GM23338 (cell line): ENCODE measurements around the gene BPIFA2. TPM values are rescaled to one million over a fixed set of nuclear protein-coding genes. Genes with fewer than 3 reads are reported as not detected.

Experiments used
- ATAC-seq: fragments of 200-7000 bp; cut with Tn5 transposase; 3 replicates; pipeline ENCODE4 v1.9.1; 2020
- DNase-seq: peaks from one replicate; pipeline ENCODE4 v3.0.0-alpha.2; 2015; ENCODE audit warnings: low spot score
- H2AFZ ChIP-seq: fragments of 200-600 bp; sonication (generic); 2 replicates; pipeline ENCODE4 v1.8.0; 2016; ENCODE audit warnings: antibody characterized with exemption, mild to moderate bottlenecking, moderate library complexity
- H3F3A ChIP-seq: fragments of 200-600 bp; sonication (generic); replicated peaks from 2 replicates; pipeline ENCODE4 v1.8.0; 2017; ENCODE audit warnings: antibody characterized with exemption, mixed run types, low read depth
- H3K27ac ChIP-seq: fragments of 200-600 bp; sonication (generic); 2 replicates; pipeline ENCODE4 v1.6.1; 2016; ENCODE audit warnings: low read depth
- H3K27me3 ChIP-seq: fragments of 200-600 bp; sonication (generic); 2 replicates; pipeline ENCODE4 v1.8.0; 2016; ENCODE audit warnings: mild to moderate bottlenecking, mixed run types, moderate library complexity; ENCODE audit not compliant: insufficient read depth
- H3K36me3 ChIP-seq: fragments of 200-600 bp; sonication (generic); 2 replicates; pipeline ENCODE4 v1.8.0; 2016; ENCODE audit warnings: mild to moderate bottlenecking; ENCODE audit not compliant: insufficient read depth
- H3K4me1 ChIP-seq: fragments of 200-600 bp; sonication (generic); 2 replicates; pipeline ENCODE4 v1.8.0; 2016; ENCODE audit warnings: mild to moderate bottlenecking, moderate library complexity; ENCODE audit not compliant: insufficient read depth
- H3K4me2 ChIP-seq: fragments of 200-600 bp; sonication (generic); 2 replicates; pipeline ENCODE4 v1.7.1; 2017; ENCODE audit warnings: mixed run types
- H3K4me3 ChIP-seq: fragments of 200-600 bp; sonication (generic); 2 replicates; pipeline ENCODE4 v1.6.1; 2016; ENCODE audit warnings: mixed run types
- H3K79me2 ChIP-seq: fragments of 200-600 bp; sonication (generic); replicated peaks from 2 replicates; pipeline ENCODE4 v1.8.0; 2017; ENCODE audit warnings: mild to moderate bottlenecking; ENCODE audit not compliant: insufficient read depth
- H3K9me2 ChIP-seq: fragments of 200-600 bp; sonication (generic); 2 replicates; pipeline ENCODE4 v1.8.0; 2017; ENCODE audit not compliant: insufficient read depth
- H4K20me1 ChIP-seq: fragments of 200-600 bp; sonication (generic); replicated peaks from 2 replicates; pipeline ENCODE4 v1.8.0; 2017; ENCODE audit warnings: mild to moderate bottlenecking; ENCODE audit not compliant: insufficient read depth
- H3K27ac Mint-ChIP-seq: 2 replicates; pipeline ENCODE4 v1.8.0; 2020; ENCODE audit warnings: inconsistent platforms, mild to moderate bottlenecking, moderate library complexity, mixed read lengths
- H3K27me3 Mint-ChIP-seq: 3 replicates; pipeline ENCODE4 v1.8.0; 2022; ENCODE audit warnings: low read depth, mild to moderate bottlenecking, moderate library complexity, mixed read lengths, inconsistent platforms; ENCODE audit not compliant: insufficient read depth, poor library complexity
- H3K36me3 Mint-ChIP-seq: 3 replicates; pipeline ENCODE4 v1.8.0; 2021; ENCODE audit warnings: low read depth, mild to moderate bottlenecking, inconsistent platforms, moderate library complexity, mixed read lengths
- H3K4me1 Mint-ChIP-seq: 3 replicates; pipeline ENCODE4 v1.8.0; 2020; ENCODE audit warnings: mild to moderate bottlenecking, inconsistent platforms, mixed read lengths
- H3K4me3 Mint-ChIP-seq: 3 replicates; pipeline ENCODE4 v1.8.0; 2021; ENCODE audit warnings: moderate library complexity, mild to moderate bottlenecking, inconsistent platforms, mixed read lengths
- H3K9me3 Mint-ChIP-seq: 3 replicates; pipeline ENCODE4 v1.8.0; 2020; ENCODE audit warnings: moderate library complexity, mild to moderate bottlenecking, inconsistent platforms, mixed read lengths
- CREB1 ChIP-seq: fragments of 250-450 bp; sonication (Bioruptor Pico); IDR thresholded peaks from 2 replicates; pipeline ENCODE4 v1.5.0; 2020; ENCODE audit warnings: low read depth, mild to moderate bottlenecking, moderate library complexity
- CTCF ChIP-seq, 2 experiments: fragments of 200-600 bp in 1 of 2; sonication (generic) in 1 of 2; conservative IDR thresholded peaks; 2 replicates each; pipeline versions ENCODE4 v1.5.1 to v1.6.1; 2016 to 2017; ENCODE audit warnings: antibody characterized with exemption in 2 of 2, low read depth in 2 of 2, mild to moderate bottlenecking in 2 of 2, moderate library complexity in 1 of 2
- ETS1 ChIP-seq: IDR thresholded peaks from 2 replicates; pipeline ENCODE4 v1.6.1; 2016; ENCODE audit warnings: antibody characterized with exemption
- EZH2 ChIP-seq: fragments of 200-600 bp; sonication (generic); IDR thresholded peaks from one replicate; pipeline ENCODE4 v1.8.0; 2017; ENCODE audit warnings: antibody characterized with exemption, mild to moderate bottlenecking, low read depth; ENCODE audit not compliant: unreplicated experiment
- EZH2phosphoT487 ChIP-seq: fragments of 200-600 bp; sonication (generic); IDR thresholded peaks from one replicate; pipeline ENCODE4 v1.8.1; 2018; ENCODE audit warnings: antibody characterized with exemption; ENCODE audit not compliant: unreplicated experiment
- JUNB ChIP-seq: IDR thresholded peaks from one replicate; pipeline ENCODE4 v1.6.1; 2016; ENCODE audit warnings: antibody characterized with exemption; ENCODE audit not compliant: unreplicated experiment
- NANOG ChIP-seq: IDR thresholded peaks from 2 replicates; pipeline ENCODE4 v1.6.1; 2016; ENCODE audit warnings: antibody characterized with exemption, borderline replicate concordance
- POLR2AphosphoS5 ChIP-seq: IDR thresholded peaks from 2 replicates; pipeline ENCODE4 v1.6.1; 2016; ENCODE audit warnings: antibody characterized with exemption, low read depth
- REST ChIP-seq: IDR thresholded peaks from one replicate; pipeline ENCODE4 v1.6.1; 2018; ENCODE audit warnings: antibody characterized with exemption; ENCODE audit not compliant: unreplicated experiment
- STAT1 ChIP-seq: IDR thresholded peaks from one replicate; pipeline ENCODE4 v1.6.1; 2016; ENCODE audit warnings: antibody characterized with exemption; ENCODE audit not compliant: unreplicated experiment
- ZNF114 ChIP-seq: fragments of 250-450 bp; sonication (Bioruptor Pico); IDR thresholded peaks from 2 replicates; pipeline ENCODE4 v1.5.0; 2020; ENCODE audit warnings: mild to moderate bottlenecking, moderate library complexity
- ZNF331 ChIP-seq: fragments of 250-450 bp; sonication (Bioruptor Pico); IDR thresholded peaks from 2 replicates; pipeline ENCODE4 v1.5.0; 2020; ENCODE audit warnings: low read depth, mild to moderate bottlenecking, moderate library complexity
- ZNF462 ChIP-seq: fragments of 250-450 bp; sonication (Bioruptor Pico); IDR thresholded peaks from 2 replicates; pipeline ENCODE4 v1.5.0; 2020; ENCODE audit warnings: mild to moderate bottlenecking, moderate library complexity
- polyA plus RNA-seq: library from polyadenylated mRNA; unstranded; fragments of >200 nt; fragmentation: Nextera tagmentation; extraction: Ambion mirVana; gene quantifications from 2 replicates; pipeline ENCODE4 v1.2.1, GENCODE V29; 2016
- total RNA-seq: library from RNA; depleted of rRNA; stranded (reverse); fragments of >200 nt; shearing (Covaris generic); gene quantifications from 2 replicates; pipeline ENCODE4 v1.2.3, GENCODE V29; 2014

The BPIFA2 gene
- total and polyA plus RNA-seq, 2 experiments from 2014 or later = not detected

GRCh38 chr20:33224399-33224798 lies 56.4 kb downstream of the BPIFA2 start:
- Histone ChIP-seq H4K20me1 (no peaks in the 10 kb centered on the region), H3K4me1 (no peaks in the 10 kb centered on the region), H3K27ac (no peak overlapping the region), H3K79me2 (no peaks in the 10 kb centered on the region), H3K4me2 (no peak overlapping the region), H3F3A (no peaks in the 10 kb centered on the region), H3K27me3 (no peaks in the 10 kb centered on the region), H3K4me3 (no peak overlapping the region), H3K36me3 (no peaks in the 10 kb centered on the region), H3K9me2 (peaks cover 4% of the 10 kb centered on the region), H2AFZ (no peak overlapping the region)
- DNase-seq = no peak
- H3K4me1 Mint-ChIP-seq = no peaks in the 10 kb centered on the region
- no peak overlapping the region for H3K4me3 Mint-ChIP-seq
- no peaks in the 10 kb centered on the region for H3K36me3 Mint-ChIP-seq
- TF ChIP-seq CTCF (conservative IDR thresholded peaks at IDR 0.05; ENCODE audit: low read depth in 2 of 2) (no peak), ZNF114 (CRISPR knock-in tag) (no peak), NANOG (no peak), JUNB (no peak), ZNF331 (CRISPR knock-in tag) (no peak), ZNF462 (no peak), POLR2AphosphoS5 (no peak), EZH2phosphoT487 (no peak), EZH2 (no peak), ETS1 (no peak), STAT1 (no peak), REST (no peak), CREB1 (CRISPR knock-in tag) (no peak)
- H3K9me3 Mint-ChIP-seq = no peaks in the 10 kb centered on the region
- no peak for ATAC-seq
- H3K27me3 Mint-ChIP-seq = peaks cover 10% of the 10 kb centered on the region
- H3K27ac Mint-ChIP-seq = no peak overlapping the region
